ENCODE measurements around the gene TRPC4.

DNA sequence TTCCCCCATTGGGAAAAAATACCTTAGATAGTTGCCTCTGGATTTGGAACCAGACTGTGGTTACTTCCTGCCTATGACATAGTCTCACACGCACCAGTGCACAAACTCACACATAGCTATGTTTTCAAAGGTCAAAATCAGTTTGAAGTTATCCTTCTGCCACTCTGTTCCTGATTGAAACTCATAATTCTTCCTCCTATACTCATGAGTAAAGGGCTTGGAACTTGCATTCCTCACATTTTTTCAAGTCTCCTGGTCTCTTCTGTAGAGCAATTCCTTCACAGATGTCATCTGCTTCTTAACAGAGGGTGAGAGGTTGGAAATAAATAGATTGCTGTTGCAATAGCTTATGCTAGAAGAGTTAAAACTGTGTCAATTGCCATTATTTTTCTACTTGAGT is 252.4 kb downstream of the TRPC4 start:
- TF ChIP-seq, protein P1, sequence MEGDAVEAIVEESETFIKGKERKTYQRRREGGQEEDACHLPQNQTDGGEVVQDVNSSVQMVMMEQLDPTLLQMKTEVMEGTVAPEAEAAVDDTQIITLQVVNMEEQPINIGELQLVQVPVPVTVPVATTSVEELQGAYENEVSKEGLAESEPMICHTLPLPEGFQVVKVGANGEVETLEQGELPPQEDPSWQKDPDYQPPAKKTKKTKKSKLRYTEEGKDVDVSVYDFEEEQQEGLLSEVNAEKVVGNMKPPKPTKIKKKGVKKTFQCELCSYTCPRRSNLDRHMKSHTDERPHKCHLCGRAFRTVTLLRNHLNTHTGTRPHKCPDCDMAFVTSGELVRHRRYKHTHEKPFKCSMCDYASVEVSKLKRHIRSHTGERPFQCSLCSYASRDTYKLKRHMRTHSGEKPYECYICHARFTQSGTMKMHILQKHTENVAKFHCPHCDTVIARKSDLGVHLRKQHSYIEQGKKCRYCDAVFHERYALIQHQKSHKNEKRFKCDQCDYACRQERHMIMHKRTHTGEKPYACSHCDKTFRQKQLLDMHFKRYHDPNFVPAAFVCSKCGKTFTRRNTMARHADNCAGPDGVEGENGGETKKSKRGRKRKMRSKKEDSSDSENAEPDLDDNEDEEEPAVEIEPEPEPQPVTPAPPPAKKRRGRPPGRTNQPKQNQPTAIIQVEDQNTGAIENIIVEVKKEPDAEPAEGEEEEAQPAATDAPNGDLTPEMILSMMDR (IDR thresholded peaks at IDR 0.05) = no peak
- TF ChIP-seq POLR2AphosphoS5 (IDR thresholded peaks at IDR 0.05) = no peak
- no peak for TF ChIP-seq EP300 (IDR thresholded peaks at IDR 0.05)
- TF ChIP-seq POLR2A (IDR thresholded peaks at IDR 0.05) = no peak
